GM12892 (cell line): ENCODE data around the gene EOGT.
A peak's percentile ranks its signal among the peaks of the same experiment; 100 is the strongest.

Source experiments
- DNase-seq: peaks from one replicate; pipeline ENCODE4 v3.0.0; 2011; ENCODE audit not compliant: insufficient read length
- FAIRE-seq: peaks from 2 replicates; lab custom pipeline; 2011; peaks lifted over from hg19 to GRCh38; lab: Jason Lieb, UNC
- POLR2A ChIP-seq: IDR thresholded peaks from 2 replicates; pipeline ENCODE4 v1.6.1; 2011; ENCODE audit warnings: low read depth, low read length, control low read depth
- POLR2AphosphoS5 ChIP-seq: IDR thresholded peaks from 2 replicates; pipeline ENCODE4 v1.6.1; 2011; ENCODE audit warnings: low read depth, low read length, control low read depth
- TAF1 ChIP-seq: IDR thresholded peaks from 2 replicates; pipeline ENCODE4 v1.6.1; 2011; ENCODE audit warnings: low read depth, mild to moderate bottlenecking, control low read depth, low read length, borderline replicate concordance

The EOGT gene

DNA sequence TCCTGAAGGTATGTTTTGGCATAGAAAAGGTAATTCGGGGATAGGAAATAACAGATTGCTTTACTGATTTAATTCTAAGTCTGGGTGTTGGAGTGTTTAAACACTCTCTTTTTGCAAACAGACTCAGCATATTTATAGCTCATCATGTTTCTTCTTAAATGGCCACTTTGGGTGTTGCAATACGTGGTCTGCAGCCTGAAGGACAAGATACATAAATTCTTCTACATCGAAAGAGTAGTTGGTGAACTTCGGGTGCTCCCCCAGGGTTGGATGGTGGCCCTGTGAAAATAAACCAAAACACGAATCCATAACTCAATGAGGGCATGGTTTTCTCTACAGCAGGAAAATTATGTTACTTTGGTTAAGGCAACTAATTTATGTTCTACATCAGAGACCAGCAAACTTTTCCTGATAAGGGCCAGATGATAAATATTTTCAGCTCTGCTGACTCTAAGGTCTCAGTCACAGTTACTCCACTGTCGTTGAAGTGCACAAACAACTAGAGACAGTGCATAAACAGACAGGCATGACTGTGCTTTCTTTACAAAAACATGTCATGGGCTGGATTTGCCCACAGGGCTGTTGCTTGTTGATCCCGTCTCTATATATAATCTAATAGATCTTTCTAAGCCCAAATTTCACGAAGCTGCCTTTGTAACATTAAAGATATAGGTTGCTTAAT, 35.9 kb downstream of the EOGT start:
- no peak for TF ChIP-seq POLR2A
- no peak for TF ChIP-seq POLR2AphosphoS5
- no peak for TF ChIP-seq TAF1
- no peak for DNase-seq
- no peak for FAIRE-seq

DNA sequence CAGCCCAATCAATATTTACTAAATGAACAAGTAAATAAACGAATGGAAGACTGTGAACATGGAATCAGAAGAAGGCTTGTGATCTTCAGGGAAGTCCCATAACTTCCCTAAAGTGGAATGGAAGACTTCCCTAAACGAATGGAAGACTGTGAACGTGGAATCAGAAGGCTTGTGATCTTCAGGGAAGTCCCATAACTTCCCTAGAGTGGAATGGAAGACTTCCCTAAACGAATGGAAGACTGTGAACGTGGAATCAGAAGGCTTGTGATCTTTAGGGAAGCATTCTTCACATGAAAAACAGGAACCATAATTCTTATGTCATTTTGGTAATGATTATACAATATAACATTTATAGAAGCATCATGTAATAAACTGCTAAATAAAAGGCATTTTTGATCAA, 38.8 kb downstream of the EOGT start:
- FAIRE-seq (peak; percentile 57), DNase-seq (no peak)
- TF ChIP-seq TAF1 (no peak), POLR2A (no peak), POLR2AphosphoS5 (no peak)

DNA sequence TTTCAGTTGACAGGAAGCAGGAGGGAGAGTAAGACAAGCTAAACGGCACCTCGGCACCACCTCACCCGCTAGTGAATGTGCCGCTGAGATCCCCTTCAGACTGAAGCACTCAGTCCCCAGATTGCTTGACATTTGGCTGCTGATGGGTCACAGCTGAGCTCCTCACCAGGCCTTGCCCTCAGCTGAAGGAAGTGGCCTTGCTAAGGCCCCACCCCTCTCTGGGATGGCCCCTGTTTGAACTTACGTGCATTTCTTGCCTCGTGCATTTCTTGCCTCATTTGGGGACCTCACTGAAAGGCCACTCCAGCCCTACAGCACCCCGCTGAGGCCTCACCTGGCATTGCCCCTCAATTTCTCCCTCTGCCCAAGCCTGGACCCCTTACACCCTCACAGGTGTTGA, 39.8 kb downstream of the EOGT start:
- DNase-seq (no peak), FAIRE-seq (no peak)

DNA sequence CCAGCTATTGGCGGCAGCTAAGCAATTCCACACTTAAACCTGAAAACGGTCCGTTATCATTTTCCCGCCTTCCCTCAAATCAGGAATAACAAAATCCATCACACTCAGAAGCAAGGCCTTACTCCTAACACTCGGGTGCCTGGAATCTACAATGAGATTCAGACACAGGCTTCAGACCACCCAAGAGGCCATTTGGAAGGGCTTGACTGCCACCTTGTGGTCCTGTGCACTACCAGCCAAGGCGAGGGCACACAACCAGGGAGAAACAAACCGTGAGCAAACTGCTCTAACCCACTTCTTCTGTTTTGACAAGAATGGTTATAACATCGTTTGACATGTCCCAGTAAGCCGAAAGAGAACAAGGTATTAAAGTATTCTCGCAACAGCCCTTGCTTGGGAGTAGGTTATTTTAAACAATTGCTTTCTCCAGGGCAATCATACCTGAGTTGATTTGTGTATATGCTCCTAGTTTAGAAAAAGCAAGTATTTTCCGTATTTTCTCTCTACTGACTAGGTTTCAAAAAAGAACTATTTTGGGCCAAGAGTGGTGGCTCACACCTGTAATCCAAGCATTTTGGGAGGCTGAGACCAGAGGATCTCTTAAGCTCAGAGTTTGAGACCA, 41.0 kb downstream of the EOGT start:
- peak; percentile 63 for FAIRE-seq

More for the DNA sequence above, 39.8 kb downstream of the EOGT start:
- TF ChIP-seq POLR2AphosphoS5: no peak
- TF ChIP-seq POLR2A: no peak
- no peak for TF ChIP-seq TAF1

DNA sequence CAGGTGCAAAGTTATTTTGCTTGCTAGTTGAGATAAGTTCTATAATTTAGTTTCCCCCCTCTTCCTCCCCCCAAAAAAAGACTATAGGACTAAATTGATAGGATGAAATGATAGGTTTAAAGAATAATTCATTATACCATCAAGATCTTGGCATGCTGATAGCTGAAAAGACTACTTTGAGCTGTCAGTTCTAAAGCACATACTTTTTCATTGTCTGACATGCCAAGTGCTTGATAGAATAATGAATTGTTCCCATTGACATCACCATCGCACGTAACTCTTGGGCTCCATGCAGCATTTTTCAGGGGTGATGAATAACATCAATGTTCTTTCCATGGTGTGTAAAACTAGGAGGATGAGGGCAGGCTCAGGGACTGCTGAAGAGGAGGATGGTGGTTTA, 48.8 kb downstream of the EOGT start:
- no peak for TF ChIP-seq POLR2AphosphoS5
- no peak for TF ChIP-seq TAF1
- no peak for TF ChIP-seq POLR2A
- DNase-seq: no peak
- FAIRE-seq: no peak

More for the DNA sequence above, 41.0 kb downstream of the EOGT start:
- TF ChIP-seq TAF1 (no peak), POLR2AphosphoS5 (no peak), POLR2A (no peak)
- DNase-seq: peak; percentile 5

DNA sequence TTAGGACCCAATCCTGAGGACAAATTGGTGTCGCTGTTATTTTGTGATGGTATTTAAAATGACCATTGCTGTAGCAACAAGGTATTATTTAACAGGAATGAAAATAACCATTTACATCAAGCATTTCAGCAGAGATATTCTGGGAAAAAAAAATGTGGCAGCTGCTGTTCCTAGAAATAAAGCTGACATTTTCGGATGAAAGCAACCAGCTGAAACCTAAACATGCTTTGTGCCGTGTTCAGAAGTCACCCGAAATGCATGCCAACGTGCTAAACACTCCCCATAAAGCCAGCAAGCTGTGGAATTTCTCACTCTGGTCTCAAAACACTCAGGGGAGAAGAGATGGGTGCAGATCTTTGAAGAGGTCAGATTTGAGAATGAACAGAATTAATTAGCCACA, 49.6 kb downstream of the EOGT start:
- no peak for FAIRE-seq
- TF ChIP-seq POLR2A (no peak), POLR2AphosphoS5 (no peak), TAF1 (no peak)
- no peak for DNase-seq

- DNase-seq: no peak
- no peak for TF ChIP-seq TAF1
- no peak for TF ChIP-seq POLR2A
- TF ChIP-seq POLR2AphosphoS5: no peak
- FAIRE-seq: no peak
Observed at GRCh38 chr3:68963376-68963775, 50.1 kb downstream of the EOGT start.

DNA sequence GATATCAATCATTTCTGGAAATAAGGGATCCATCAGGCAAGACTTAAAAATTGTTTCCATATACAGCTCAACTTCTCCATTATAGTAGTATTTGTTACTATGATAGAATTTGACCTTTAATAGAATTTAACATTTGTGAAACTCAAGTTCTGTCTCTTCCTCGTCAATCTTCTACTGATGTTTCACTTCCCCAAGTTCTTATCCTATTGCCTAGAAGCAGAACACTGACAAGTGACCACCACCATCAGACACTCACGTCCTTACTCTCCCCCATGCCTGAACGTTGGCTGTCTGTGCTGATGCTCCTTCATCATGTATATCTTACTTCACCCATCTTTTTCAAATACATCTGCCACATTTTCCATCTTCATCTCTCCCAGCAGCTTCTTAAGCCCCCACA, 54.6 kb downstream of the EOGT start:
- FAIRE-seq: no peak
- no peak for DNase-seq
- TF ChIP-seq TAF1: no peak
- no peak for TF ChIP-seq POLR2AphosphoS5
- TF ChIP-seq POLR2A: no peak

DNA sequence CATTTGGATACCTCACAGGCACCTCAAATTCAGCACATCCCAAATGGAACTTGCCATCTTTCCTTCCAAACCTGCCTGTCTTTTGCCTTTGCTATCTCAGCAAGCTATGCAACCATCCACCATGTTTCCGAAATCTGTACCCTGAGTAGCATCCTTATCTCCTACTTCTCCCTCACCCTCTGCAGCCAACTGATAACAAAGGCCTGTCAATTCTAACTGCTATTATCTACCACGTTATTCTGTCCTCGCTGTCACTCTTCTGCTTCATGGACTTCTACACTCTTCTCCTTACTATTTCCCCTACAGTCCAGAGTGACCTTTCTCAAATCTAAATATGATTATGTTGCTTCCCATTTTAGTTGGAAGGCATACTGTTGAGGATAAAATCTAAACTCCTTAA, 55.6 kb downstream of the EOGT start:
- no peak for TF ChIP-seq TAF1
- no peak for TF ChIP-seq POLR2AphosphoS5
- no peak for TF ChIP-seq POLR2A
- FAIRE-seq: no peak

DNA sequence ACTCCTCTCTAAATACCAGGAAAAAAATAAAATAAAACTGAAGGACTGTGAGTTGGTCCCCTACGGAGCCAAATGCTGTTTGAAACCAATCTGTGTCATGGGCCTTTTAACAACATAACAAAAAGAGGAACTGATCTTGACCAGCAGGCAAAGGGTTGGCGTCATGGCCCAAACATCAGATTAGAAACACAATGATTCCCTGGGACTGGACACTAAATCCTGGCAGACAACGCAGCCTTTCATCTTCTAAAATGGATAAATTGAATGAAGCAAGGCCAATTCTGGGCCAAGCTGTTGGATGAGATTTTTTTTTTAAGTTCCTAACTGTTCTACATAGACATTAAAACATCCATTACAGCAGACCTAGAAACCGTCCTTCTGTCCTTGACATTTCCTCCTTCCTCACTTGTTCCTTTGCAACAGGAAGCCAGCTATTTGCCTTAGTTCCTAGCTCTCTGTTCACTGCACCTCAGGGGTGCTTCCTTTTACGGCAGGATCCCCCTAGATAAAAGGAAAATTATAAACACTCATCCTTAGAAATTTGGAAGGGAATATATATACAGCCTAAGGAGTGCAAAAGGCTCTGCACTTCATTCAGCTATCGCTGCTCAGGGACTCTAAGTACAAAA, 59.6 kb downstream of the EOGT start:
- DNase-seq (no peak), FAIRE-seq (no peak)

More for the DNA sequence above, 55.6 kb downstream of the EOGT start:
- no peak for DNase-seq

DNA sequence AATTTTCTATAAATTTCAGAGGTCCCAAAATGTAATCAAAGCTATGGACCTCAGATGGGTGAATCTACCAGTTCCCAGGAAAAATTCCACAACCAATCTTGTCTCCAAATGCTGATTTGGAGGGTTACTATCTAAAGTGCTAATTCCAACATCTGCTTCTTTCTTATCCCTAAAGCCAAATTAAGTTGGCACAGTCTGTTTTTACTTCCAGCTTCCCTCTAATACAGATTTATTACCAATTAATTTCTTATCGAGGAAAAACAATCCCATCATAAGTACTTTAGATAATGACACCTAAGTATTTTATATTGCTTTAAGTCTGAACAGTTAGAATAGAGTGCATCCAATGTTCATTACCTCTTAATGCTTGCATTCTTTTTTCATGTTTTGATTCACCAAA, 68.3 kb downstream of the EOGT start:
- FAIRE-seq (no peak), DNase-seq (no peak)
- no peak for TF ChIP-seq POLR2AphosphoS5
- no peak for TF ChIP-seq TAF1
- no peak for TF ChIP-seq POLR2A

More for the DNA sequence above, 59.6 kb downstream of the EOGT start:
- no peak for TF ChIP-seq POLR2A
- TF ChIP-seq TAF1: no peak
- TF ChIP-seq POLR2AphosphoS5: no peak
